A549 treated with GW870086 at 1 μM for 4 hours (cell line): ENCODE measurements around the gene VDAC1. TPM values are rescaled to one million over a fixed set of nuclear protein-coding genes. Genes with fewer than 3 reads are reported as not detected.

ENCODE experiments used
- total RNA-seq: library from RNA; stranded (reverse); fragments of 200-300 nt; extraction: Qiagen RNA extraction; gene quantifications from 5 replicates; pipeline ENCODE4 v1.2.3, GENCODE V29; 2022; ENCODE audit warnings: low read depth

Gene VDAC1
- total RNA-seq, result 366 to 411 TPM (median 408 TPM) in 5 replicates

GRCh38 chr5:134004626-134005416 is at the start of gene VDAC1:
Gene VDAC1, minus strand, starts transcription at chr5:134004975. Its CDS starts 11,963 bp downstream, at chr5:133993012.

GRCh38 chr5:133968204-133968980 is 36.4 kb downstream of the VDAC1 start, which contains the start of gene C5orf15:
Gene C5orf15, minus strand, starts transcription at chr5:133968625. Its CDS starts 41 bp downstream, at chr5:133968584.

Other genes starting within 250 kb of the VDAC1 start
- 48.1 to 56.8 TPM (median 54.9 TPM) in 5 replicates for gene C5orf15, start 36.4 kb downstream of the VDAC1 start, total RNA-seq
- 9.9 to 12.3 TPM (median 11.3 TPM) in 5 replicates for gene TCF7, start 109.7 kb upstream of the VDAC1 start, total RNA-seq
- 610 to 734 TPM (median 626 TPM) in 5 replicates for gene SKP1, start 172.0 kb upstream of the VDAC1 start, total RNA-seq
- gene PPP2CA, start 221.1 kb upstream of the VDAC1 start, total RNA-seq, result 218 to 279 TPM (median 271 TPM) in 5 replicates